GM11168 (cell line): ENCODE data around the gene FAM110D.

Experiments
- in situ Hi-C: fragments of 300-500 bp; cut with MboI; formaldehyde crosslinking; loops from one replicate; pipeline ENCODE4 v1.12.0; 2022; ENCODE audit warnings: low sequenced_read_pairs; ENCODE audit not compliant: unreplicated experiment

Gene FAM110D

DNA sequence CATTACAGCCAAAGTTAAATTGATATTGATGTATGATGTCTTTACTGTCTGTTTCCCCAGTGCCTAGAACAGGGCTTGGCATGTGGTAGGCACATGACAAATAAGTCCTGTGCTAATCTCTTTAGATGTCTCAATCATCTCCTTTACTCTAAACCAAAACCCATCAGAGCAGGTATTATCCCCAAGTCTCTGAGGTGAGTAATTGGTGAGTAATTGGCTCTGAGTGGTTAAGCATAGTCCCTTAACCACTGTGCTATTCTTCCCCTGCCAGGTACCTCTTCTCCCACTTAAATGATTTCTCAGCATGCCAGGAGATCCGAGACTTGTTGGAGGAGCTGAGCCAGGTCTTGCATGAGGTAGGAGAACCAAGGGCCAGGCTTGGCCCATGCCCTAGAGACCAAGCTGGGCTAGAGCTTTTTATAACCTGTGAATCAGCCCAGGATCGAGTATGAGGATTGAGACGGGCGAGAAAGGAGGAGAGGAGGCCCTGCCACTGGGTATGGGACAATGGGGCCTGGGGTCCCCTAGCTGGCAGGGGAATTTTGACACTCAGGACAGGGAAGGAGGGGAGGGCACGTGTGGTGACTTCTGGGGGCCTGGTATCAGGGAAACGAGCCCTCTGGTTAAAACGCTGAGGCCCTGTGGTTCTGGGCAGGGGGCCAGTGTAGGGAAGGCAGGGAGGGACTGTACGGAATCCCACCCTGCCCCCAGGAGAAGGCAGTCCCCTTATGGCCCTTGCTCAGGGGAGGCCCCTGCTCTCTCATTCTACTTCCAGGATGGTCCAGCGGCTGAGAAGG is 22.9 kb downstream of the FAM110D start:
- in situ Hi-C loops, result no loop called here

DNA sequence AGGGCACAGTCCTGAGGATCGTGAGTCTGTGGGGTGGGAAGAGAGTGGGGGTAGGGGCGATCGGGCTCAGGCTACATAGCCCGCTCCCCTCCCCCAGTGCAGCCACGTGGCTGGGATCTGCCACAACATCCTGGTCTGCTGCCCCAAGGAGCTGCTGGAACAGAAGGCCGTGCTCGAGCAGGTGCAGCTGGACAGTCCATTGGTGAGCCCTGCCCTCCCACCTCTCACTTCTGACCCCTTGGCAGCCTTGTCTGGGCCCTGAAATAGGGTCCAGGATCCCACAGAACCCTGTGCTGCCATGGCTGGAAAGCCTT is 23.5 kb downstream of the FAM110D start:
- in situ Hi-C loops, result no loop called here

DNA sequence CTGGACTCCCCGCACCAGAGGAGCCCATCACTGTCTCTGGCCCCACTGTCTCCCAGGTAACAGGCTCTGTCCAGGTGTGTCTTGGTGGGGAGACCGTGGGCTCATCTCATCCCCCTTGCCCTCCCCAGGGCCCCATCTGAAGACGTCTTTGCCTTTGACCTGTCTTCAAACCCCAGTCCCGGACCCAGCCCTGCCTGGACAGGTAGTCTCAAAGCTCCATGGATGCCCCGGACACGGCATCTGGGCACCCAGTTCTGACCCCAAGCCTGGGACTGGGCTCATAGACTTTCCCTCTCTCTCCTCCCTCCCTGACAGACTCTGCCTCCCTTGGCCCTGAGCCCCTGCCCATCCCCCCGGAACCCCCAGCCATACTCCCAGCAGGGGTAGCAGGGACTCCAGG is 25.2 kb downstream of the FAM110D start:
- in situ Hi-C loops, result no loop called here

DNA sequence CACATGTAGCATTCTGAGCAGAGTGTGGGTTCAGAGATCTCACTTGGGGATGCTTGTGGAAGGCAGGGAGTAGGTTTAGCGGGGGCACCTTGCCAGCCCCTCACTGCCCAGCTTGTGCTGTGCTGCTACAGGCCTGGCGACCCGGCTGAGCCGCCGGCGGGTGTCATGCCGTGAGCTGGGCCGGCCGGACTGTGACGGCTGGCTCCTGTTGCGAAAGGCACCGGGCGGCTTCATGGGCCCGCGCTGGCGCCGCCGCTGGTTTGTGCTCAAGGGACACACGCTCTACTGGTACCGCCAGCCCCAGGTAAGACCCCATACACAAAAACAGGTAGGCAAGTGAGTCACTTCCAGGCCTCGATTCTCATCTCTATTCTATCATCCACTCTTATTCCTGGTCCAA is 26.0 kb downstream of the FAM110D start:
- in situ Hi-C loops, result no loop called here

DNA sequence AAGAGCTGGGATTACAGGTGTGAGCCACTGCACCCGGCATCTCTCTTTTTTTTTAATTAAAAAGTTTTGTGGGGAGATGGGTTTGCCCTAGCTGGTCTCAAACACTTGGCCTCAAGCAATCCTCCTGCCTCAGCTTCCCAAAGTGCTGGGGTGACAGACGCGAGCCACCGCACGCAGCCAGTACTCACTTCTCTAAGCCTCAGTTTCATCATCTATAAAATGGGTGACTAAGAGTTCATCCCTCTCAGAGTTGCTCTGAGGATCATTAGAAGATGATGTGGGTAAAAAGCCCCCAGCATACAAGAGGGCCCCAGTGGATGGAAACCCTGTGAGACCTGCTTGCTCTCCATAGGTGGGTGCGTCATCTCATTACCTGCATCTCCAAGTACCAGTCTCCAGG is 29.0 kb downstream of the FAM110D start:
- in situ Hi-C loops, result no loop called here

DNA sequence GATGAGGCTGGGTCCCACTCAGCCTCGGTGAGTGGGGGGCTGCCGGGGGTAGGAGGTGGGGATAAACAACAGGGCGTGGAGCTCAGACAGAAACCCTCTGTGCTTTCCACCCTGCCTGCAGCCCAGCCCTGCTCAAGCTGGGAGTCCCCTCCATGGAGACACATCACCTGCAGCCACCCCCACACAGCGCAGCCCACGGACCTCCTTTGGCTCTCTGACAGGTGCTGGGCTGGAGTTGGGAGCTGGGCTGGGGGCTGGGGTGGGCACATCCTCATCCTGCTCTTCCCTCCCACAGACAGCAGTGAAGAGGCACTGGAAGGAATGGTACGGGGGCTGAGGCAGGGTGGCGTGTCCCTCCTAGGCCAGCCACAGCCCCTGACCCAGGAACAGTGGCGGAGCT is 29.6 kb downstream of the FAM110D start:
- in situ Hi-C loops, result no loop called here

DNA sequence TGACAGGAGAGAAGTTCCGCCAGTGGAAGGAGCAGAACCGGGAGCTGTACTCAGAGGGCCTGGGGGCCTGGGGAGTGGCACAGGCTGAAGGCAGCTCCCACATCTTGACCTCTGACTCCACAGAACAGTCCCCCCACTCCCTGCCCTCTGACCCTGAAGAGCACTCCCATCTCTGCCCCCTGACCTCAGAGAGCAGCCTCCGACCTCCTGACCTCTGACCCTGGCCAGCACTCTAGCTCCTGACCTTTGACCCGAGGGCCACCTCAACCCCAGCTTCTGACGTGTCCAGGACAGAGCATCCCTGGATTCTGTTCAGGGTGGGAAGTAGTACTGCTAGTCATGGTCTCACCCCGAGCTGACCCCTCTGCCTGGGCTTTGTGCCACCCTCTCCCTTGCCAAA is 30.5 kb downstream of the FAM110D start:
- in situ Hi-C loops, result no loop called here

DNA sequence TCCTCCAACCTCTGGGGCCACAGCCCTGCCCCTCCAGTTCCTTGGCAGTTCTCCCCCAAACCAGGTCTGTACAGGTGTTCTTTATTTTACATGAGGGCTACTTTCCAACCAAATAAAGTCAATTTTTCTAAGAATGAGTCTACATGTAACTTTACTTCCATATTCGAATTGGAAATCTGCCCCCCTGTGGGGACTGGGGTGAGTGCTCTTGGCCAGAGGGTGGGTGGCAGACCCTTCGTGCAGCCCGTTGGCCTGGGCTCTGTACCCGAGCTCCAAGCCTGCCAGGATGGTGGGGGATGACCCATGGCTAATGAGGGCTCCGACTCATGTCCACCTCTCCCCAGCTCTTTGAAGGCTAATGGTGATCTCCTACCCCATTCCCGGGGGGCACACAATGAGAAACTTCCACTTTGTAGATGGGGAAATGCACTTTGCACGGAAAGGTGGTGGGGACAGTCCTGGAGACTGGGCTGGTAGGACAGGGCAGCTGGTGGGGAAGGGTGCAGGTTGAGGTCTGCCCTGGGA is 30.9 kb downstream of the FAM110D start:
- in situ Hi-C loops, result no loop called here

DNA sequence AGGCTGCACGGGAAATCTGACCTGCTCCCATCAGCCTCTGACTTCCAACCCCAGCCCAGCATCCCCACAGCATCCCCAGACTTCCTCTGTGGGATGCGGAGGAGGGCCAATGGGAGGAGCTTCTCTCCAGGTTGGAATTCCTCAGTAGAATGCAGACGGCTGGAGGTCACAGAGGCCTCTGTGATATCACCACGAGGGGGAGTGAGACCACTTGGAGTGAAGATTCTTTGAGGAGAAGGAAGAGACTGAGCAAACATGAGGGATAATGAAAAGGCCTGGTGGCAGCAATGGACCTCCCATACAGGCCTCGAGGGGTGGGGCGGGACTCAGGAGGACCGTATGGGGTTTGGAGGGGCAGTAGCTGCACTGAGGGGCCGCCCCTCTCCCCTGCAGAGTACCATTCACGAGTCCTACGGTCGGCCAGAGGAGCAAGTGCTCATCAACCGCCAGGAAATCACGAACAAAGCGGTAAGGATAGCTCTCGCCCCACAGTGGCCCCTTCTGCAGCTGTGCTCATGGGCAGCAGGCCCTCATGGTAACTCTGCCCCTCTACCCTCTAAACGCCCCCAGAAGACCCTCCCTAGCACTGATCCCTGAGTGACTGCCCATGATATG is 31.6 kb downstream of the FAM110D start, which contains the start of gene CATSPER4:
Gene CATSPER4 (plus strand): TSS at position 230 of the 615 bp plus-strand sequence. CDS start 26 bp downstream, at position 256.
- in situ Hi-C loops, result no loop called here

DNA sequence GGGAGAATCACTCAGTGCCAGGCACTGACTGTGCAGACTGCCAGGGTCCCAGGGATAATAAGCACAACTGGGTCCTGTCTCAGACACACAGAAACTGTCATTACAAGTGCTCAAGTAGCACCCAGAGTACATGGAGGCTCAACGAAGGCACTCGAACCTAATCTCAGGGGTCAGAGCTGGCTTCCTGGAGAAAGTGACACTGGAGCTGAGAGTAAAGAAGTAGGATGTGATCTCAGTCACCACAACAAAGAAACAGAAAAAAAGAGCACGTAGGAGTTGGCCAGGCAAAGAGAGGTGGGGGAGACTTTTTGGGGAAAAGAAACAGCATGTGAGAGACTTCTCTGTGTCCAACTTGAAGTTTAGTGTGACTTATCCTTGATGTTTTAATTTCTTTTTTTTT is 32.9 kb downstream of the FAM110D start:
- in situ Hi-C loops, result no loop called here

DNA sequence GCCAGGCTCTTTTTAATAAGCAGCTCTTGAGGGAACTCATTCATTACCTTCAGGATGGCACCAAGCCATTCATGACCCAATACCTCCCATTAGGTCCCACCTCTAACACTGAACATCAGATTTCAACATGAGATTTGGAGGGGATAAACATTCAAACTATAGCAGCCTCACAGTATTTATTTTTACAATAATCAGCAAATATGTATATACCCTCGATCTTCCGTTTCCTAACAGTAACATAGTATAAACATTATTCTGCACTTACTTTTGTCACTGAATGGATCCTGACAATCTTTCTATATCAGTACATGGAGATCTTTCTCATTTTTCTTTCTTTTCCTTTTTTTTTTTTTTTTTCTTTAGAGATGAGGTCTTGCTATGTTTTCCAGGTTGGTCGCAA is 36.9 kb downstream of the FAM110D start:
- in situ Hi-C loops, result no loop called here

DNA sequence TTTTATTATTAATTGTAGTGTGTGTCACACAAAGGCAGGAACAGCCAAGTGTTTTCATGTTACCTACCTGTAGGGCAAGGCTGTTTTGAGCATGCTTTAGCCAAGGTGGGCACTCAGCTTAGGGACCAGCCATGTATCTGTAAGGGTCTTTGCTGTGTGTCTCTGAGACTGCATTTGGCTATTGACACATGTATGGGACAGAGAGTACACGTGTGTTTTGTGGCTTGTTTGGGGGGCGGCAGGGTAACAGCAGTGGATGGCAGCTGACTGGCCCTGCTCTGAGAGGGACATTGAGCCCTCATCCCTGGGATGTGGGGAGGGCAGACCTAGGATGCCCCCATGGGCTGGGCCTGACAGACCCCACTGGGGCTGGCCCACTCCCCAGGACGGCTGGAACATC is 38.4 kb downstream of the FAM110D start:
- in situ Hi-C loops, result no loop called here

DNA sequence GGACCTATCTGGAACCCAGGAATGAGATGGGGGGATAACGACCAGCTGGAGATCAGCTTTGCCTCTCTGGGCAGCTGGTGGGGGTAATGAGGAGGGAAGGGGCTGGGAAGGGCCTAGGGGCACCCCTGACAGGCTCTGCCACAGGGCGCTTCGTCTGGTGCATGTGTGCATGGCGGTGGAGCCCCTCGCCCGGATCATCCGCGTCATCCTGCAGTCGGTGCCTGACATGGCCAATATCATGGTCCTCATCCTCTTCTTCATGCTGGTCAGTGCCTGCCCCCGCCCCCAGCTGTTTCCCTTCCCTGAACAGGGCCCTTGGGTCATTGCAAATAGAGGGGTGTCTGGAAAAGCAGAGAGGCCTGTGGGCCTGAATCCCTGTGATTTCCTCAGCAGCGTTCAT is 38.9 kb downstream of the FAM110D start:
- in situ Hi-C loops, result no loop called here

DNA sequence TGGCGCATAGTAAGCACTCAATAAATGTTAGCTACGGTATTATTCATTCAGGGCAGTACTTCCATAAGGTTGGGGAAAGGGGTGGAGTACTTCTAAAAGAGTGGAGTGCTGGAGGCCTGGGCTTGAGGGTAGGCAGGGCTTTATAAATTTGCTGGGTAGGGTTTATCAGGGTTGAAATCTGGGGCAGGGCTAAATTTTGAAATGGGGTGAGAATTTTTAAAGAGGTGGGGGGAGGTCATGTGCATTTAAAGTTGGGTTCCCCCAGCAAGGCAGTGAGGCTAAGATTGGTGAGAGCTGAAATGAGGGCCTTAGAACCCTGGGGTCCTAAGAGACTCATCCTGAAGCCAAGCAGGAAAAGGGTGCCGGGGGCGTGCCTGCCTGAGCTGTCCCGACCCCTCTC is 41.5 kb downstream of the FAM110D start:
- in situ Hi-C loops, result no loop called here

DNA sequence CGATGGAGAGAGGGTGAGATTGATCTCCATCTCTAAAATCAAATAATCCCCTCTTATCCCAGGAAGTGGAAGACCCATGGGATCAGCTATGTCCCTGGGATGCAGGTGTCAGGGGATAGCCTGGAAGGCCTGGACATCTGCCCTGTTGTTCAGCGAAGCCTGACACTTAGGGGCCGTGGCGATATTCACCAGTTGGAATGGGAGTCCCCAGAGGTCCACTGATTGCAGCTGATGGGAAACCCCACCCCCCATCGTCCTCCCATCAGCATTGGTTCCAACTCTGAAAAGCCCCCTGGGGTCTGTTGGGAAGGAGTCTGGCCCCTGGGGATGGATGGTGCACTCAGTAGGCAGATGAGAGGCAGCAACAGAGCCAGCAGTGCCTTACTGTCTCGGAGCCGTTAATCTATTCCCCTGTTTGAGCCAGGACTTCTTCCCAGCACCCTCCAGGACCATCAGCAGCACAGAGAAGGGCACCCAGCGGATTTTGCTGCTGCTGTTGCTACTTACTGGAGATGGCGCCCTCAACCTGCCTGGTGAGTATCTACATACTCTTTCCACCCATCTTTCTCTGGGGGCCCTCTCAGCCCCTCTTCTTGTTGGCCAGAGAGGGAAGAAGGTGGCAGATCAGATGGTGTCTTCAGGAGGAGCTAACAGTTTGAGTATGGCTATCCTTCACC is 44.9 kb downstream of the FAM110D start:
- in situ Hi-C loops, result no loop called here

DNA sequence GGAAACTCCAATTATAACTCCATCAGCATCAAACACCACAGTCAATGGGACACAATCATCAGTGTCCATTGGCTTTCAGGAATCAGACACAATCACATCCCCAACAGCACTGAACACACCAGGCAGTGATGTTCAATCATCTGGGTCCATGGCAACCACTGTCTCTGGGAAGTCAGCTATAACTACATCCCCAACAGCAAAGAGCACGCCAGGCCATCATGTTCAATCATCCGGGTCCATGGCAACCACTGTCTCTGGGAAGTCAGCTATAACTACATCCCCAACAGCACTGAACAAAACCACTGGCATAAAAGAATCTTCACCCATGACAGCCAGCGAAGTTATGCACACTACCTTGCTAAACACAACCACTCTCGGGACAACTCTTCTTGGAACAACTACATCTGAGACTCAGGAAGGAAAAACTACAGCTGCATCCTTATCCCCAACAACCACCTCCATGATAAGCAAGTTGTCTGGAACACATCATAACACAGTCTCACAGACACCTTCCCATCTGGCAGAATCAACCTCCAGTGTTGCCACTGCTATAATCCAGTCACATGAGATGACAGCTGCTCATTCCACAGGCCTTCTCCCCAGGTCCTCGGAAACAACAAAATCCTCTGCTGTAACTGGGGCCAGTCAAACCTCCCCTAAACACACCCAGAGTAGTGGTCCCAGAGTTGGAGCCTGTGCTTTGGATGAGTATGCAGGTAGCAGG is 51.4 kb downstream of the FAM110D start:
- in situ Hi-C loops, result no loop called here

DNA sequence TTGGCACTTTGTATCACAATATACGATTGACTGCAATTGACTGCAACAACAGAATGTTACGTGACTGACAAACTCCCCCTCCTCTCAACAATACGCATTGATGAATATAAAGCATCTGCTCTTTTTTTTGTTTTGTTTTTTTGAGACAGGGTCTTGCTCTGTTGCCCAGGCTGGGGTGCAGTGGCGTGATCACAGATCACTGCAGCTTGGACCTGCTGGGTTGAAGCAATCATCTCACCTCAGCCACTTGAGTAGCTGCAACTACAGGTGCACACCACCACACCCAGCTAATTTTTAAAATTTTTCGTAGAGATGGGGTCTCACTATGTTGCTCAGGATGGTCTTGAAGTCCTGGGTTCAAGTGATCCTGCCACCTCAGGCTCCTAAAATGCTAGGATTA is 53.8 kb downstream of the FAM110D start:
- in situ Hi-C loops, result no loop called here

DNA sequence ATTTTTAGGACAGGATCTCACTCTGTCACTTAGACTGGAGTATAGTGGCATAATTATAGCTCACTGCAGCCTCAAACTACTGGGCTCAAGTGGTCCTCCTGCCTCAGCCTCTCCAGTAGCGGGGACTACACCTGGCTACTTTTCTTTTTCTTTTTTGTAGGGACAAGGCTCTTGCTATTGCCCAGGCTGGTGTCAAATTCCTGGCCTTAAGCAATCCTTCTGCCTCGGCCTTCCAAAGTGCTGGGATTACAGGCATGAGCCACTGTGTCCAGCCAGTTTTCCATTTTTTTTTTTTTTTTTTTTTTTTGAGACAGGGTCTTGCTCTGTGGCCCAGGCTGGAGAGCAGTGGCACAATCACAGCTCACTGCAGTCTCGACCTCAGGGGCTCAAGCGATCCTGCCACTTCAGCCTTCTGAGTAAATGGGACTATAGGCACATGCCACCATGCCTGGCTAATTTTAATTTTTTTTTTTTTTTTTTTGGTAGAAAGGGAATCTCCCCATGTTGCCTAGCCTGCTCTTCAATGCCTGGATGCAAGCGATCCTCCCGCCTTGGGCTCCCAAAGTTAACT is 54.5 kb downstream of the FAM110D start:
- in situ Hi-C loops, result no loop called here
